Aorta (tissue), 5 donors: ENCODE measurements around the gene CNR2. TPM values are rescaled to one million over a fixed set of nuclear protein-coding genes. Genes with fewer than 3 reads are reported as not detected.
"Not testable (repeated sequence)": the region's sequence is repeated elsewhere in the genome, so short reads cannot be mapped to it uniquely, and the experiment has no call there.

Source experiments
- ATAC-seq: fragments of 200-7000 bp; cut with Tn5 transposase; one replicate; pipeline ENCODE4 v1.9.1; 2022; ENCODE audit warnings: moderate library complexity; ENCODE audit not compliant: low FRiP score
- DNase-seq, 2 donors: peaks; one replicate each; pipeline ENCODE4 v3.0.0-alpha.2; 2020
- H3K27ac ChIP-seq, 2 donors: one replicate each; pipeline ENCODE4 v1.5.1; 2013; ENCODE audit warnings: low read length in 2 of 2, mild to moderate bottlenecking in 2 of 2, moderate library complexity in 2 of 2, control low read depth in 1 of 2, inconsistent platforms in 1 of 2, low read depth in 1 of 2
- H3K27me3 ChIP-seq, 2 donors: one replicate each; pipeline ENCODE4 v1.6.1; 2013; ENCODE audit warnings: control low read depth in 1 of 2, low read length in 1 of 2, mild to moderate bottlenecking in 1 of 2, moderate library complexity in 1 of 2; ENCODE audit not compliant: insufficient read depth in 2 of 2, control insufficient read depth in 1 of 2
- H3K36me3 ChIP-seq, 2 donors: one replicate each; pipeline ENCODE4 v1.6.1; 2013; ENCODE audit warnings: control low read depth in 1 of 2, low read length in 1 of 2, mild to moderate bottlenecking in 1 of 2; ENCODE audit not compliant: insufficient read depth in 2 of 2, control insufficient read depth in 1 of 2
- H3K4me1 ChIP-seq, 2 donors: one replicate each; pipeline ENCODE4 v1.6.1; 2013; ENCODE audit warnings: low read length in 2 of 2, control low read depth in 1 of 2, mild to moderate bottlenecking in 1 of 2, moderate library complexity in 1 of 2; ENCODE audit not compliant: insufficient read depth in 2 of 2, control insufficient read depth in 1 of 2
- H3K4me3 ChIP-seq, 2 donors: one replicate each; pipeline ENCODE4 v1.5.1; 2013; ENCODE audit warnings: low read length in 2 of 2, control low read depth in 1 of 2, mild to moderate bottlenecking in 1 of 2
- H3K9me3 ChIP-seq: one replicate; pipeline ENCODE4 v1.6.1; 2013; ENCODE audit warnings: mild to moderate bottlenecking, low read length; ENCODE audit not compliant: control insufficient read depth
- WGBS, 2 donors: extraction: QIAGEN DNeasy Blood & Tissue Kit; methylation state at CpG; one replicate each; pipeline ENCODE4 v1.1.7; 2013; 5-methylcytosine and 5-hydroxymethylcytosine counted together
- intact Hi-C, 2 donors: fragments of 100-400 bp; cut with DNase I; formaldehyde crosslinking; loops; one replicate each; pipeline versions ENCODE4 v1.14.2 to v1.15.0; 2022
- polyA plus RNA-seq, 2 donors: library from polyadenylated mRNA; stranded (reverse); fragments of 200-250 nt; gene quantifications; one replicate each; pipeline ENCODE4 v1.2.3, GENCODE V29; 2013
- total RNA-seq, 2 donors: library from RNA; stranded (reverse); fragmentation: NEBNext Ultra II Directional; extraction: Animal tissue kit (Norgen Biotek cat#: 25700); gene quantifications; one replicate each; pipeline ENCODE4 v1.2.1, GENCODE V29; 2021
- donor health status: healthy with polysubstance abuse.
- donor health status: Bipolar disorder and iron deficiency.
- donor health status: DM: no; HTN: no; CAD: no.
- donor health status: DM: no; HTN: no; CAD: no.
- donor health status: DM: yes; HTN: yes; CAD: no.

Gene CNR2
- total and polyA plus RNA-seq, 4 donors = 0.06 to 0.15 (median 0.10) TPM

GRCh38 chr1:23900017-23900416 lies 13.1 kb downstream of the CNR2 start:
- 51 to 55% methylated on average over 8 of the region's 8 CpGs for WGBS, 2 donors
- ATAC-seq, intact Hi-C loops: not testable (repeated sequence)

DNA sequence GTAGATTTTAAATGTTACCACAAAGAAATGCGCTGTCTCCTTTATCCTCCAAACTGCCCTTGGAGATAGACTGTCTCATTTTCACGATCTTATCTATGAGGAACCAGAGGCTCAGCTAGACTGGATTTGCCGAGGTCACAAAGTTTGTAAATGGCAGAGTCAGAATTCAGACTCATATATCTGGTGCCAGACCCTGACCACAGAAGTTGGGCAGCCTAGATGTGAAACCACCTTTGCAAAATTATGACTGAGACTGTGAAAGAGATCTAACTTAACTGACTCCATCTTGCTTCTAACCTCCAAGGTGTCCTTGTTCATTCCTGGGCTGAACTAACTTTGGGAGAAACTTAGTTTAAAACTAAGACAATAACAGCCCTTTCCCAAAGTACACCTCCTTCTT lies 14.1 kb downstream of the CNR2 start:
- Histone ChIP-seq H3K27ac (no peak overlapping the region), H3K27me3 (no peaks in the 10 kb centered on the region), H3K9me3 (no peaks in the 10 kb centered on the region), H3K4me3 (no peak overlapping the region), H3K4me1 (no peaks in the 10 kb centered on the region), H3K36me3 (no peaks in the 10 kb centered on the region)
- intact Hi-C loops = no loop called here
- ATAC-seq = no peak
- 74 to 77% methylated on average over 3 of the region's 3 CpGs for WGBS, 2 donors
- DNase-seq = no peak

More at GRCh38 chr1:23900017-23900416, 13.1 kb downstream of the CNR2 start:
- H3K4me3 ChIP-seq, DNase-seq, H3K9me3 ChIP-seq, H3K36me3 ChIP-seq, H3K27me3 ChIP-seq, H3K4me1 ChIP-seq, H3K27ac ChIP-seq: not testable (repeated sequence)

DNA sequence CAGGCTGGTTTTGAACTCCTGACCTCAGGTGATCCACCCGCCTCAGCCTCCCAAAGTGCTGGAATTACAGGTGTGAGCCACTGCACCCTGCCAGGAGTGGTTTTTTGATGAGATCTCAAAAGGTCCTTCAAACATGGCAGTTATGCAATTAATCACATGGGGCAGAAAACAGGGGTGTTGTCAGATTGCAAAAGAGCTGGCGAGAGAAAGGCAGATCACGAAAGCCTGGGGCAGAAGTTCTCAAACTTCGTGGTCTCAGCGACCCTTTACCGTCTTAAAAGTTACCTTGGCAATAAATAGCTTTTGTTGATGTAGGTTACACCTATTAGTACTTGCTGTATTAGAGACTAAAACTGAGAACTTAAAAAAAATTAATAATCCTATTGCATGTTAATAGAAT lies 16.1 kb downstream of the CNR2 start:
- WGBS, 2 donors = 89 to 92% methylated on average over 6 of the region's 6 CpGs
- no peaks in the 10 kb centered on the region for H3K36me3 ChIP-seq

DNA sequence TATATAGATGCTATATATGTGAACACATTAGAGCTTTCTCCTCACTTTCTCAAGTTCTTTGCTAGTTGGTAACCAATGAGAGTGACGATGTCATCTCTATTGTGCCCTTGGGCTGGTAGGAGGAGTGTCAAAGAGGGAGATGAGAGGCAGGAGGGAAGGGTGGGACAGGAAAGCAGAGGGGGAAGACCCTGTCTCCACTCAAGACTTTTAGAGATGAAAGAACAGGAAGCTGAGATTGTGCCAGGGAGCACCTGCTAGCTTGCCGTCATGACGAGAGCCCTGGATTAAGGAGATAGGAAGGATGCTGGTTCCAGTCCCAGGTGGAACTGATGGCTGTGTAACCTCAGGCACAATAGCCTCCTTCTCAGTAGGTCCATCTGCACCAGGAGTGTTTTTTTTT lies 16.7 kb downstream of the CNR2 start:
- H3K9me3 ChIP-seq = no peaks in the 10 kb centered on the region
- no peak for ATAC-seq

More for the DNA sequence above, 16.1 kb downstream of the CNR2 start:
- ATAC-seq = no peak
- Histone ChIP-seq H3K27me3 (no peaks in the 10 kb centered on the region), H3K9me3 (no peaks in the 10 kb centered on the region), H3K27ac (no peak overlapping the region), H3K4me1 (no peaks in the 10 kb centered on the region), H3K4me3 (no peak overlapping the region)
- intact Hi-C loops = no loop called here
- no peak for DNase-seq

GRCh38 chr1:23895993-23896392 lies 17.2 kb downstream of the CNR2 start:
- H3K27me3 ChIP-seq = no peaks in the 10 kb centered on the region
- no peak overlapping the region for H3K4me3 ChIP-seq
- no peak for ATAC-seq
- WGBS, 2 donors = 77 to 78% methylated on average over 4 of the region's 4 CpGs
- no peaks in the 10 kb centered on the region for H3K36me3 ChIP-seq
- intact Hi-C loops = no loop called here
- H3K4me1 ChIP-seq = no peaks in the 10 kb centered on the region
- H3K27ac ChIP-seq = no peak overlapping the region
- no peaks in the 10 kb centered on the region for H3K9me3 ChIP-seq
- no peak for DNase-seq

More for the DNA sequence above, 16.7 kb downstream of the CNR2 start:
- intact Hi-C loops = no loop called here
- no peaks in the 10 kb centered on the region for H3K27me3 ChIP-seq
- H3K4me3 ChIP-seq = no peak overlapping the region
- WGBS, 2 donors = 57 to 68% methylated on average over 3 of the region's 3 CpGs
- no peaks in the 10 kb centered on the region for H3K4me1 ChIP-seq
- H3K27ac ChIP-seq = no peak overlapping the region
- no peaks in the 10 kb centered on the region for H3K36me3 ChIP-seq
- DNase-seq = no peak

- WGBS, 2 donors = 76 to 81% methylated on average over 5 of the region's 5 CpGs
- Histone ChIP-seq H3K27me3 (no peaks in the 10 kb centered on the region), H3K36me3 (no peaks in the 10 kb centered on the region), H3K27ac (no peak overlapping the region), H3K4me3 (no peak overlapping the region), H3K4me1 (no peaks in the 10 kb centered on the region), H3K9me3 (no peaks in the 10 kb centered on the region)
- DNase-seq (no peak), ATAC-seq (no peak)
- intact Hi-C loops = no loop called here
Measured at GRCh38 chr1:23895082-23895481, 18.1 kb downstream of the CNR2 start.

GRCh38 chr1:23889074-23889473 lies 24.1 kb downstream of the CNR2 start:
- no peak overlapping the region for H3K4me3 ChIP-seq
- DNase-seq (no peak), ATAC-seq (no peak)
- WGBS, 2 donors = 88 to 90% methylated on average over 5 of the region's 5 CpGs
- no peaks in the 10 kb centered on the region for H3K36me3 ChIP-seq
- no peaks in the 10 kb centered on the region for H3K9me3 ChIP-seq
- intact Hi-C loops = no loop called here
- no peaks in the 10 kb centered on the region for H3K4me1 ChIP-seq
- H3K27me3 ChIP-seq = no peaks in the 10 kb centered on the region
- no peak overlapping the region for H3K27ac ChIP-seq

GRCh38 chr1:23885222-23885621 lies 27.9 kb downstream of the CNR2 start:
- Histone ChIP-seq H3K4me1 (no peaks in the 10 kb centered on the region), H3K27me3 (no peaks in the 10 kb centered on the region), H3K4me3 (no peak overlapping the region), H3K9me3 (no peaks in the 10 kb centered on the region), H3K36me3 (no peaks in the 10 kb centered on the region), H3K27ac (no peak overlapping the region)
- DNase-seq (no peak), ATAC-seq (no peak)
- intact Hi-C loops = no loop called here
- WGBS, 2 donors = 71 to 94% methylated on average over 4 of the region's 4 CpGs

DNA sequence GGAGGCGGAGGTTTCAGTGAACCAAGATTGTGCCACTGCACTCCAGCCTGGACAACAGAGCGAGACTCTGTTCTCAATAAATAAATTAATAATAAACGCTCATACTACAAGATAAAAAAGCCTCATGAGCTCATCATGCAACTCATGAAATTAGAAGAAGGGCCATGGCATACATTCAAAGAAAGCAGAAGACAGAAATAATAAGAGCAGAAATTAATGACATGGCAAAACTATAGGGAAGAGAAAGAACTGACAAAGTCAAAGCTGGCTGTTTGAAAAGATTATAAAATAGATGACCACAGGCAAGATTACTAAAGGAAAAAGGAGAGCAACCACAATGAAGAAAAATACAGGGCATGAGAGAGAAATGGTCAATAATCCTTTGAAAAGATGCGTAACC lies 30.4 kb downstream of the CNR2 start:
- Histone ChIP-seq H3K36me3 (no peaks in the 10 kb centered on the region), H3K4me1 (no peaks in the 10 kb centered on the region), H3K27ac (no peak overlapping the region), H3K4me3 (no peak overlapping the region), H3K9me3 (peaks cover 1% of the 10 kb centered on the region), H3K27me3 (no peaks in the 10 kb centered on the region)
- 63 to 81% methylated on average over 4 of the region's 4 CpGs for WGBS, 2 donors
- intact Hi-C loops = no loop called here
- DNase-seq = no peak
- ATAC-seq = no peak
